Measurements from ENCODE around the gene PDYN. TPM values are rescaled to one million over a fixed set of nuclear protein-coding genes. Genes with fewer than 3 reads are reported as not detected.

PDYN gene
- total RNA-seq, 4 donors from 2014 or later: not detected

GRCh38 chr20:1940581-1940980 is 53.3 kb downstream of the PDYN start:
- Histone ChIP-seq H3K27me3 (peaks cover 0 to 11% (median 0%) of the 10 kb centered on the region in 4 donors), H3K4me1 (peaks cover 11 to 43% (median 29%) of the 10 kb centered on the region in 3 donors), H3K27ac (no peak overlapping the region), H3K36me3 (peaks cover 0 to 28% (median 0%) of the 10 kb centered on the region in 3 donors), H3K4me3 (no peak overlapping the region), H3K9me3 (no peaks in the 10 kb centered on the region)
- WGBS, 2 donors: 75% methylated on average over 2 to 5 of the region's 5 CpGs
- intact Hi-C loops (cut with DNase I): no loop called here
- no peak for TF ChIP-seq POLR2A (IDR thresholded peaks at IDR 0.05)
- TF ChIP-seq CTCF (IDR thresholded peaks at IDR 0.05): no peak
- no peak for DNase-seq

GRCh38 chr20:1939270-1939595 is 54.6 kb downstream of the PDYN start:
- 93 to 96% methylated on average over 4 of the region's 4 CpGs for WGBS, 2 donors
- intact Hi-C loops (cut with DNase I): loop anchor here (5.0 kb wide), 1 partner anchor 42 kb away; the partner anchor contains the start of gene SIRPA
- no peak overlapping the region for H3K4me3 ChIP-seq
- H3K27ac ChIP-seq: no peak overlapping the region
- peaks cover 10 to 45% (median 34%) of the 10 kb centered on the region in 3 donors for H3K4me1 ChIP-seq
- H3K27me3 ChIP-seq: no peaks in the 10 kb centered on the region
- peaks cover 0 to 33% (median 0%) of the 10 kb centered on the region in 3 donors for H3K36me3 ChIP-seq
- TF ChIP-seq POLR2A (IDR thresholded peaks at IDR 0.05) (no peak), CTCF (IDR thresholded peaks at IDR 0.05) (no peak)
- no peak for DNase-seq
- H3K9me3 ChIP-seq: no peaks in the 10 kb centered on the region

- Histone ChIP-seq H3K4me1 (peaks cover 7 to 45% (median 32%) of the 10 kb centered on the region in 3 donors), H3K27ac (no peak overlapping the region), H3K9me3 (no peaks in the 10 kb centered on the region), H3K36me3 (peaks cover 0 to 33% (median 0%) of the 10 kb centered on the region in 3 donors), H3K27me3 (no peaks in the 10 kb centered on the region), H3K4me3 (no peak overlapping the region)
- DNase-seq: no peak
- 76 to 87% methylated on average over 7 of the region's 14 CpGs for WGBS, 2 donors
- TF ChIP-seq POLR2A (IDR thresholded peaks at IDR 0.05) (no peak), CTCF (IDR thresholded peaks at IDR 0.05) (no peak)
- intact Hi-C loops (cut with DNase I): loop anchor here (5.0 kb wide), 1 partner anchor 41 kb away; the partner anchor contains the start of gene SIRPA
Measured at GRCh38 chr20:1938464-1939269, 55.2 kb downstream of the PDYN start.

GRCh38 chr20:1937316-1937976 is 56.4 kb downstream of the PDYN start:
- peaks cover 0 to 33% (median 0%) of the 10 kb centered on the region in 3 donors for H3K36me3 ChIP-seq
- H3K27ac ChIP-seq: no peak overlapping the region
- TF ChIP-seq CTCF (IDR thresholded peaks at IDR 0.05) (no peak), POLR2A (IDR thresholded peaks at IDR 0.05) (no peak)
- DNase-seq: no peak
- no peak overlapping the region for H3K4me3 ChIP-seq
- no peaks in the 10 kb centered on the region for H3K9me3 ChIP-seq
- intact Hi-C loops (cut with DNase I): loop anchor here (5.0 kb wide), 1 partner anchor 40 kb away; the partner anchor contains the start of gene SIRPA
- no peaks in the 10 kb centered on the region for H3K27me3 ChIP-seq
- WGBS, 2 donors: 92 to 95% methylated on average over 13 to 23 of the region's 25 CpGs
- peaks cover 13 to 43% (median 31%) of the 10 kb centered on the region in 3 donors for H3K4me1 ChIP-seq

Data from esophagus squamous epithelium (tissue), 5 donors.